ENCODE data around the gene C19orf73. TPM values are rescaled to one million over a fixed set of nuclear protein-coding genes. Genes with fewer than 3 reads are reported as not detected.
"Not testable (repeated sequence)": the region's sequence is repeated elsewhere in the genome, so short reads cannot be mapped to it uniquely, and the experiment has no call there.

The C19orf73 gene
- total and polyA plus RNA-seq, 2 donors = 1.6 TPM; not detected in 1

GRCh38 chr19:49140951-49141350 is 22.0 kb upstream of the C19orf73 start:
- no peak for DNase-seq (ENCODE audit: extremely low spot score)
- Histone ChIP-seq H3K4me1 (ENCODE audit: insufficient read depth) (no peaks in the 10 kb centered on the region), H3K36me3 (ENCODE audit: insufficient read depth) (no peaks in the 10 kb centered on the region), H3K4me3 (ENCODE audit: low read depth, low read length) (no peak overlapping the region), H3K27ac (ENCODE audit: low read depth) (no peak overlapping the region)
- 86% methylated on average over 7 of the region's 7 CpGs for WGBS

DNA sequence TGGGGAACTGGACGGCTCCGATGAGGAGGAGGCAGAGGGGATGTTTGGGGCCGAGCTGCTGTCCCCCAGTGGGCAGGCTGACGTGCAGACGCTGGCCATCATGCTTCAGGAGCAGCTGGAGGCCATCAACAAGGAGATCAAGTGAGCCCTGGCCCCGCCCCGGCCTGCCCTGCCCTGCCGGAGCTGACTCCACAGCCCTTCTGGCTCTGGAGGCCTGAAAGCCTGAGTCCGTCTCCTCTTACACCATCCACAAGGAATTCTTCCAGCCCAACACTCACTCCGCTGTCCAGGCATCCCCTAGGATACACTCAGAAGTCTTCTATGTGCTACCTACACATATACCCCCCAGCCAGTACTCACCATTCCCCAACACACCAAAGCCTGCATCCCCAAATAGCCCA is 17.8 kb upstream of the C19orf73 start:
- Histone ChIP-seq H3K27ac (ENCODE audit: low read depth) (no peak overlapping the region), H3K36me3 (ENCODE audit: insufficient read depth) (no peaks in the 10 kb centered on the region), H3K4me3 (ENCODE audit: low read depth, low read length) (no peak overlapping the region), H3K4me1 (ENCODE audit: insufficient read depth) (no peaks in the 10 kb centered on the region)
- 59% methylated on average over 10 of the region's 10 CpGs for WGBS
- DNase-seq (ENCODE audit: extremely low spot score) = no peak

- DNase-seq (ENCODE audit: extremely low spot score) = no peak
These were observed 16.7 kb upstream of the C19orf73 start for GRCh38 chr19:49135686-49136085.

DNA sequence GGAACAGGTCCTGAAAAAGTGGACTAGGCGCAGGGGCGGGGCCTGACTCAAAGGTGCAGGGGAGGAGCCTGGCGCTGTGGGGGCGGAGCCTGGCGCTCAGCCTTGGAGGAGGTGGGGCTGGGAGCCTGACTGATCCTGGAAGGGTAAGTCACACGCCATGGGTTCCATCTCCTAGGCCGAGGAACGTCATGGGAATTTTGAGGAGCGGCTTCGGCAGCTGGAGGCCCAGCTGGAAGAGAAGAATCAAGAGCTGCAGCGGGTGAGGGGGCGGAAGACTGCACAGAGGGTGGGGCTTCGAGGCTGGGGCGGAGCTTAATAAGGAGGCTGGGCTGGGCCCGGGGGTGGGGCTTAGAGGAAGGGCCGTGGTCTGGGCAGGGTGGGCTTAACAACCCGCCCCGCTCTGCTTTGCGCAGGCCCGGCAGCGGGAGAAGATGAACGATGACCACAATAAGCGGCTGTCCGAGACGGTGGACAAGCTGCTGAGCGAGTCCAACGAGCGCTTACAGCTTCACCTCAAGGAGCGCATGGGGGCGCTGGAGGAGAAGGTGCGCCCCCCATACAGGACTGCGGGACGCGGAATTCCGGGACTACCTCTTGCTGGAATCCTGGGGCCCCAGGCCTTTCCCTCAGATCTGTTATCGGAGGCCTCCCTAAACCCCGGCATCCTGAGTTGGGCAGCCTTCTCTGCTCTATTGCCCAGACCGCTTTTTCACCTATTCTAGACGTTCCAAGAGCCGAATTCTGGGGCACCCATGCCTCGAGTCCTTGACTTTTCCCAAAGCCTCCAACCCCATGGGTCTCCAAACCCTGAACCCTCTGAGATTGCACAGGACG is 14.9 kb upstream of the C19orf73 start:
- no peak for DNase-seq (ENCODE audit: extremely low spot score)
- Histone ChIP-seq H3K4me1 (ENCODE audit: insufficient read depth) (no peaks in the 10 kb centered on the region), H3K4me3 (ENCODE audit: low read depth, low read length) (no peak overlapping the region), H3K36me3 (ENCODE audit: insufficient read depth) (no peaks in the 10 kb centered on the region), H3K27ac (ENCODE audit: low read depth) (no peak overlapping the region)
- WGBS = 19% methylated on average over 42 of the region's 42 CpGs

More at GRCh38 chr19:49135686-49136085, 16.7 kb upstream of the C19orf73 start:
- peak overlapping the region; percentile 25 for H3K27ac ChIP-seq (ENCODE audit: low read depth)
- WGBS = 92% methylated on average over 5 of the region's 5 CpGs
- H3K4me1 ChIP-seq (ENCODE audit: insufficient read depth) = no peaks in the 10 kb centered on the region
- H3K4me3 ChIP-seq (ENCODE audit: low read depth, low read length) = no peak overlapping the region
- no peaks in the 10 kb centered on the region for H3K36me3 ChIP-seq (ENCODE audit: insufficient read depth)

- DNase-seq (ENCODE audit: extremely low spot score) = no peak
- no peaks in the 10 kb centered on the region for H3K36me3 ChIP-seq (ENCODE audit: insufficient read depth)
- 14% methylated on average over 49 of the region's 49 CpGs for WGBS
- no peaks in the 10 kb centered on the region for H3K4me1 ChIP-seq (ENCODE audit: insufficient read depth)
- no peak overlapping the region for H3K27ac ChIP-seq (ENCODE audit: low read depth)
- no peak overlapping the region for H3K4me3 ChIP-seq (ENCODE audit: low read depth, low read length)
These were observed 14.1 kb upstream of the C19orf73 start for GRCh38 chr19:49132974-49133609.

GRCh38 chr19:49130325-49130724 is 11.4 kb upstream of the C19orf73 start:
- Histone ChIP-seq H3K27ac (ENCODE audit: low read depth) (no peak overlapping the region), H3K36me3 (ENCODE audit: insufficient read depth) (no peaks in the 10 kb centered on the region), H3K4me3 (ENCODE audit: low read depth, low read length) (no peak overlapping the region), H3K4me1 (ENCODE audit: insufficient read depth) (no peaks in the 10 kb centered on the region)
- 95% methylated on average over 24 of the region's 24 CpGs for WGBS
- DNase-seq (ENCODE audit: extremely low spot score) = no peak

- 66% methylated on average over 16 of the region's 16 CpGs for WGBS
- no peak for DNase-seq (ENCODE audit: extremely low spot score)
- Histone ChIP-seq H3K4me1 (ENCODE audit: insufficient read depth) (no peaks in the 10 kb centered on the region), H3K4me3 (ENCODE audit: low read depth, low read length) (no peak overlapping the region), H3K27ac (ENCODE audit: low read depth) (no peak overlapping the region), H3K36me3 (ENCODE audit: insufficient read depth) (no peaks in the 10 kb centered on the region)
These were observed 10.3 kb upstream of the C19orf73 start for GRCh38 chr19:49129238-49129583.

- Histone ChIP-seq H3K27ac (ENCODE audit: low read depth) (no peak overlapping the region), H3K36me3 (ENCODE audit: insufficient read depth) (no peaks in the 10 kb centered on the region), H3K4me1 (ENCODE audit: insufficient read depth) (no peaks in the 10 kb centered on the region), H3K4me3 (ENCODE audit: low read depth, low read length) (no peak overlapping the region)
- WGBS = 67% methylated on average over 15 of the region's 15 CpGs
- no peak for DNase-seq (ENCODE audit: extremely low spot score)
These were observed 9.7 kb upstream of the C19orf73 start for GRCh38 chr19:49128545-49129237.

- Histone ChIP-seq H3K36me3 (ENCODE audit: insufficient read depth) (no peaks in the 10 kb centered on the region), H3K27ac (ENCODE audit: low read depth) (peak overlapping the region; percentile 44), H3K4me1 (ENCODE audit: insufficient read depth) (no peaks in the 10 kb centered on the region), H3K4me3 (ENCODE audit: low read depth, low read length) (peak overlapping the region; percentile 14)
- 3% methylated on average over 63 of the region's 63 CpGs for WGBS
- peak; percentile 93 for DNase-seq (ENCODE audit: extremely low spot score)
These were observed 9.0 kb upstream of the C19orf73 start for GRCh38 chr19:49127674-49128544.

DNA sequence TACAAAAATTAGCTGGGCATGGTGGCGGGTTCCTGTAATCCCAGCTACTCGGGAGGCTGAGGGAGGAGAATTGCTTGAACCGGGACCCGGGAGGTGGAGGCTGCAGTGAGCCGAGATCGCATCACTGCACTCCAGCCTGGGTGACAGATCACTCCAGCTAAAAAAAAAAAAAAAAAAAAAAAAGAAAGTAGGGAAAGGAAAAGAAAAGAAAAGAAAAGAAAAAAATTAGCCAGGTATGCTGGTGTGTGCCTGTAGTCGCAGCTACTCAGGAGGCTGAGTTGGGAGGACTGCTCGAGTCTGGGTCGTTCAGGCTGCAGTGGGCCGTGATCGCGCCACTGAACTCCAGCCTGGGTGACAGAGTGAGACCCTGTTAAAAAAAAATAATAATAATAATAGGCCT is 8.3 kb upstream of the C19orf73 start:
- not testable (repeated sequence) for H3K4me1 ChIP-seq (ENCODE audit: insufficient read depth); H3K4me3 ChIP-seq (ENCODE audit: low read depth, low read length); H3K27ac ChIP-seq (ENCODE audit: low read depth); H3K36me3 ChIP-seq (ENCODE audit: insufficient read depth); DNase-seq (ENCODE audit: extremely low spot score)
- WGBS = 96% methylated on average over 12 of the region's 12 CpGs

DNA sequence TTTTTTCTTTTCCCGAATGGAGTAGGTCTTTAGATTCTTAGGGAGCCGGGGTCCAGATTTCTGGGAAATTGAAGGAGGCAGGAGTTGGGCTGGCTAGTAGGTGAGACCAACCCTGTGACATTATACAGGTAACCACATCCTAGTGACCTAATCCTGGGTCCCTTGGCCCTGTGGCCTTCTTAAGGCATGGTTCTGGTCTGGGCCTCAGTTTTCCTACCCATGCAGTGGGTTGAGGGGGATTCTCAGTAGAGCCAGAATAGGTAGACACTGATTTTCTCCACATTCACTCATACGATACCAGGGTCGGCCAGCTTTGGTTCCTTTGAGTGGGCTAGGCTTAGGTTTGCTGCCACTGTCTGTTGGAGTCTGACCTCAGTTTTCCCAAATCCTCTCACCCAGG is 7.6 kb upstream of the C19orf73 start:
- Histone ChIP-seq H3K4me3 (ENCODE audit: low read depth, low read length) (no peak overlapping the region), H3K4me1 (ENCODE audit: insufficient read depth) (no peaks in the 10 kb centered on the region), H3K36me3 (ENCODE audit: insufficient read depth) (no peaks in the 10 kb centered on the region), H3K27ac (ENCODE audit: low read depth) (no peak overlapping the region)
- DNase-seq (ENCODE audit: extremely low spot score) = no peak
- 79% methylated on average over 4 of the region's 4 CpGs for WGBS

GRCh38 chr19:49125025-49125731 is 6.2 kb upstream of the C19orf73 start:
- no peak for DNase-seq (ENCODE audit: extremely low spot score)
- no peak overlapping the region for H3K27ac ChIP-seq (ENCODE audit: low read depth)

DNA sequence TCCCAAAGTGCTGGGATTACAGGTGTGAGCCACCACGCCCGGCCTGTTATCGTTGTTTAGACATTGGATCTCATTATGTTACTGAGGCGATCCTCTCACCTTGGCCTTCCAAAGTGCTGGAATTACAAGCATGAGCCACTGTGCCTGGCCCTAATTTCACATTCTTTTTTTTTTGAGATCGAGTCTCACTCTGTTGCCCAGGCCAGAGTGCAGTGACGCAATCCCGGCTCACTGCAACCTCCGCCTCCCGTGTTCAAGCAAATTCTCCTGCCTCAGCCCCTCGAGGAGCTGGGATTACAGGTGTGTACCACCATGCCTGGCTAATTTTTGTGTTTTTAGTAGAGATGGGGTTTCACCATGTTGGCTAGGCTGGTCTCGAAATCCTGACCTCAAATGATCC is 4.3 kb upstream of the C19orf73 start:
- WGBS = 89% methylated on average over 11 of the region's 11 CpGs
- DNase-seq (ENCODE audit: extremely low spot score); H3K4me3 ChIP-seq (ENCODE audit: low read depth, low read length); H3K4me1 ChIP-seq (ENCODE audit: insufficient read depth); H3K27ac ChIP-seq (ENCODE audit: low read depth); H3K36me3 ChIP-seq (ENCODE audit: insufficient read depth): not testable (repeated sequence)

More at GRCh38 chr19:49125025-49125731, 6.2 kb upstream of the C19orf73 start:
- Histone ChIP-seq H3K4me1 (ENCODE audit: insufficient read depth) (no peaks in the 10 kb centered on the region), H3K4me3 (ENCODE audit: low read depth, low read length) (no peak overlapping the region), H3K36me3 (ENCODE audit: insufficient read depth) (no peaks in the 10 kb centered on the region)
- WGBS = 29% methylated on average over 23 of the region's 23 CpGs

Measured in urinary bladder (tissue), 4 donors.